GM19467 (cell line): ENCODE data around the gene CD36.

Experiments
- ATAC-seq: cut with Tn5 transposase; IDR thresholded peaks from one replicate; pipeline ENCODE4 v1.9.1; 2021; ENCODE audit warnings: mild to moderate bottlenecking, moderate library complexity; ENCODE audit not compliant: unreplicated experiment

CD36 gene

GRCh38 chr7:80637911-80638765 is at the start of gene CD36:
TSS of gene CD36 (plus strand) at chr7:80638642. CDS start at chr7:80646741, 8,099 bp downstream.
- no peak for ATAC-seq

- ATAC-seq = no peak
Observed at GRCh38 chr7:80589631-80590030, 48.8 kb upstream of the CD36 start.

- no peak for ATAC-seq
Observed at GRCh38 chr7:80591654-80592053, 46.8 kb upstream of the CD36 start.

GRCh38 chr7:80593869-80594586 is 44.4 kb upstream of the CD36 start:
- no peak for ATAC-seq

- no peak for ATAC-seq
Observed at GRCh38 chr7:80596933-80597517, 41.4 kb upstream of the CD36 start.

- no peak for ATAC-seq
Observed at GRCh38 chr7:80597875-80598274, 40.6 kb upstream of the CD36 start.

- no peak for ATAC-seq
Observed at GRCh38 chr7:80600046-80600445, 38.4 kb upstream of the CD36 start.

GRCh38 chr7:80601999-80602398 is 36.4 kb upstream of the CD36 start:
- no peak for ATAC-seq

GRCh38 chr7:80603940-80604339 is 34.5 kb upstream of the CD36 start:
- no peak for ATAC-seq

- no peak for ATAC-seq
Observed at GRCh38 chr7:80604436-80604835, 34.0 kb upstream of the CD36 start.

- ATAC-seq = no peak
Observed at GRCh38 chr7:80607136-80607535, 31.3 kb upstream of the CD36 start.

- no peak for ATAC-seq
Observed at GRCh38 chr7:80608336-80608735, 30.1 kb upstream of the CD36 start.

- ATAC-seq = no peak
Observed at GRCh38 chr7:80609751-80610150, 28.7 kb upstream of the CD36 start.

- no peak for ATAC-seq
Observed at GRCh38 chr7:80611353-80611752, 27.1 kb upstream of the CD36 start.

GRCh38 chr7:80611779-80612178 is 26.7 kb upstream of the CD36 start:
- ATAC-seq = no peak

GRCh38 chr7:80612880-80613279 is 25.6 kb upstream of the CD36 start:
- no peak for ATAC-seq

GRCh38 chr7:80613519-80613918 is 24.9 kb upstream of the CD36 start:
- ATAC-seq = no peak

GRCh38 chr7:80614851-80615271 is 23.6 kb upstream of the CD36 start:
- no peak for ATAC-seq

GRCh38 chr7:80618096-80618495 is 20.3 kb upstream of the CD36 start:
- no peak for ATAC-seq

GRCh38 chr7:80619741-80620140 is 18.7 kb upstream of the CD36 start:
- no peak for ATAC-seq

GRCh38 chr7:80622541-80622940 is 15.9 kb upstream of the CD36 start:
- no peak for ATAC-seq
